T-helper 1 cell (primary cell): Measurements from ENCODE around the gene CDH16.

Experiments
- DNase-seq, 5 donors: peaks; one replicate each; pipeline ENCODE4 v3.0.0-alpha.2; 2012 to 2020

Gene CDH16

GRCh38 chr16:66895689-66895979 lies 23.1 kb downstream of the CDH16 start:
- DNase-seq = no peak

- peak in 4 of 5 donors; percentile 29 to 67 (median 40) for DNase-seq
Measured at GRCh38 chr16:66894948-66895688, 23.6 kb downstream of the CDH16 start.

DNA sequence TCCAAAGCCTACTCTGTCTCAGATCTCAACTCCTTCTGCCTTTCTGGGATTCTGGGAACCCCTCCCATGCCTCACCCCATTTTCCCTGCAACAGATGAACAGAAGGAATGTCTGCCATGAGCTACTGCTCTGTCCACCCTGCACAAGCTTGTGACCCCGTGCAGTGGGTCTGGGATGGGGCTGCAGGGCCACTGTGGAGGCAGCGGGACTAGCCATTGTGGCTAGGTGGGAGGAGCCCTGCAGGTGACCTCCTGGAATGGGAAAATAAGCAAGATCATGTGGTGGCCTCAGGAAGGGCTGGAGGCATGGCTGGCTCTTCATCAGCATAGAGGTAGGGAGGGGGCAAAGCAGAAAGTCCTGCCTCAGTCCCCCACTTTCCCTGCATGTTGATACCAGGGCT lies 24.6 kb downstream of the CDH16 start:
- no peak for DNase-seq

GRCh38 chr16:66891797-66892196 lies 26.9 kb downstream of the CDH16 start:
- no peak for DNase-seq

DNA sequence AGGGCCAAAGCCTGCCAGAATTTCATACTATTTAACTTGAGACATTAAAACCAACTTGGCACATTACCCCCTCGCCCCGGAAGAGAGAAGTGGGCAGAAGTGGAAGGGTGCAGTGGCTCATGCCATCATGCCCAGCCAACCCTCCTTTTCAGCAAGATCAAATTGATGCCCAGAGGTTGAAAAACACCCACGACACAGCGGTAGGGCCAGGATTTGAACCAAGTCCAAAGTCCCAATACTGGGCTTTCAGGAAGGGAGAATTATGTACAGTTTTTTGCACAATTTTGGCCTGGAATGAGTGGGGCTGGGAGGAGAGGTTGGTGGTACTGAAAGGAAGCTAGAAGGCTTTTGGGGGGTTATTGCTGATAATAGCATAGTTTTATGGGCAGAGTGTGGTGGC lies 27.3 kb downstream of the CDH16 start:
- DNase-seq = no peak

DNA sequence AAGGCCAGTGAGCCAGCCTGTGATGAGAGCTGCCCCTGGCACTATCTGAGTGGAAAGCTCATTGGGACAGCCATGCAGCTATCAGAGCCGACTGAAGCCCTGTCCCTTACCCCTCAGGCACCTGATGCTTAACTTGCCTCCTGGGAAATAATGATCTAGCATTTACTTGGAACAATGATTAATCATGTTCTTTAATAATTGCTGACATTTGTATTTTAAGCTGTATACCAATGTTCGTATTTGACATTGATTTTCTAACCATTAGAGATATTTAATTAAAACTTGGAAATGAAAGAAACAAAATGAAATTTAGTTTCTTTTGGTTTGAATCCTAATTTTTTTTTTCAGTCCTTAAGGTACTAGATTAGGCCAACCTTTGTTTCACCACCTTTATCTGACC lies 27.9 kb downstream of the CDH16 start:
- no peak for DNase-seq

DNA sequence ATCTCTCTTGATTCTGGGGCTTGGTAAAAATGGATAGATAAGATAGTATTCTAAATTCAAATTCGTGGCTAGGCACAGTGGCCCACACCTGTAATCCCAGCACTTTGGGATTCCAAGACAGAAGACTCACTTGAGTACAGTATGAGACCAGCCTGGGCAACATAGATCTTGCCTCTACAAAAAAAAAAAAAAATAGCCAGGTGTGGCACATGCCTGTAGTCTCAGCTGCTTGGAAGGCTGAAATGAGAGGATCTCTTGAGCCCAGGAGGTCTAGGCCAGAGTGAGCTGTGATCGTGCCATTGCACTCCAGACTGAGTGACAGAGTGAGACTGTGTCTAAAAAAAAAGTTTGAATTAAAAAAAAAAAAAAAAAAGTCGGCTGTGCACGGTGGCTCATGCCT lies 29.1 kb downstream of the CDH16 start:
- DNase-seq = no peak

DNA sequence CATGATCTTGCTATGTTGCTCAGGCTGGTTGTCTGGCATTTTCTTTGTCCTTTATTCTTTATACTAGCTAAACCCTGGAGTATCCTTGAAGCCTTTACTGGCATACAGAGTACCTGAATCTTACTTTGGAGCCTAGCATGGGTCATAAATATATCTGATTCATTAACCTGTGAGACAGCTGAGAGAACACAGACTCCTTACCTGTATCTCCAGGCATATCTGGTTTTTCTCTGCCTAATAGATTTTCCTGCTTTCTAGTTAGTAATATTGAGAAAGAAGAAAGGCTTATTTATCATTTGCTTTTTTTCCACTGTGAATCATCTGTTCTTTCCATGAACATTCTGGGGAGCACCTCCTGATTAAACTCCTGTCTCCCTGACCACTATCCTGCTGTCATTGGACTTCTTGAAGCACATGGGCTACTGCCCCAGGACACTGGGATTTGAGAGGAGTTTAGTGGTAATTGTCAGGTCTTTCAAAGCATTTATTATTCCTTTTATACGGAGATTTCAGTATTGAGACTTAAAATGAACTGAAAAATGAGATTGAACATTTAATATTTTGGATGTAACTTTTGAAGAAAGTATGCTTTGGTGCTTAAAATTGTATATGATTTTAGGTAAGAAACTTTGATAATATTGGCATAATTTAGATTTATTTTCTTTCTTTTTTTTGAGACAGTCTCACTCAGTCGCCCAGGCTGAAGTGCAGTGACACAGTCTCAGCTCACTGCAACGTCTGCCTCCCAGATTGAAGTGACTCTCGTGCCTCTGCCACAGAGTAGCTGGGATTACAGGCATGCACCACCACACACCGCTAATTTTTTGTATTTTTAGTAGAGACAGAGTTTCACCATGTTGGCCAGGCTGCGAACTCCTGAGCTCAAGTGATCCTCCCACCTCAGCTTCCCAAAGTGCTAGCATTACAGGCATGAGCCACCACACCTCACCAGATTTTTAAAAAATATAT lies 29.8 kb downstream of the CDH16 start:
- DNase-seq = no peak

GRCh38 chr16:66886914-66887313 lies 31.8 kb downstream of the CDH16 start:
- DNase-seq = no peak

- no peak for DNase-seq
Measured at GRCh38 chr16:66886321-66886720, 32.4 kb downstream of the CDH16 start.

DNA sequence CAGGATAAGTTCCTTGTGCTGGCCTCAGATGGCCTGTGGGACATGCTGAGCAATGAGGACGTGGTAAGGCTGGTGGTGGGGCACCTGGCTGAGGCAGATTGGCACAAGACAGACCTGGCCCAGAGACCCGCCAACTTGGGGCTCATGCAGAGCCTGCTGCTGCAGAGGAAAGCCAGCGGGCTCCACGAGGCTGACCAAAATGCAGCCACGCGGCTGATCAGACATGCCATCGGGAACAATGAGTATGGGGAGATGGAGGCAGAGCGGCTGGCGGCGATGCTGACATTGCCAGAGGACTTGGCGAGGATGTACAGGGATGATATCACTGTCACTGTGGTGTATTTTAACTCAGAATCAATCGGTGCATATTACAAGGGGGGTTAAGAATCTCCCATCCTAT lies 33.2 kb downstream of the CDH16 start:
- DNase-seq = no peak

DNA sequence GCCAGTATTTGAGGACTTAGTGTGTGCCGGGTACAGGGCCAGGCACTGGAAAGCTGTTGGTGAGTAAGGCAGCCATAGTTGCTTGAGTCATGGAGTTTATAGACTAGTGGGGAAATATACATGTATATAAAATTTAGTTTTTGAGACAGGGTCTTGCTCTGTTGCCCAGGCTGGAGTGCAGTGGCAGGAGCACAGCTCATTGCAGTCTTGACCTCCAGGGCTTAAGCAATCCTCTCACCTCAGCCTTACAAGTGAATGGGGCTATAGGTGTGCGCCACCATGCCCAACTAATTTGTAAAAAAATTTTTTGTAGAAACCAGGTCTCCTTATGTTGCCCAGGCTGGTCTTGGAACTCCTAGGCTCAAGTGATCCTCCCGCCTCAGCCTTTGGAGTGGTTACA lies 36.0 kb downstream of the CDH16 start:
- no peak for DNase-seq

DNA sequence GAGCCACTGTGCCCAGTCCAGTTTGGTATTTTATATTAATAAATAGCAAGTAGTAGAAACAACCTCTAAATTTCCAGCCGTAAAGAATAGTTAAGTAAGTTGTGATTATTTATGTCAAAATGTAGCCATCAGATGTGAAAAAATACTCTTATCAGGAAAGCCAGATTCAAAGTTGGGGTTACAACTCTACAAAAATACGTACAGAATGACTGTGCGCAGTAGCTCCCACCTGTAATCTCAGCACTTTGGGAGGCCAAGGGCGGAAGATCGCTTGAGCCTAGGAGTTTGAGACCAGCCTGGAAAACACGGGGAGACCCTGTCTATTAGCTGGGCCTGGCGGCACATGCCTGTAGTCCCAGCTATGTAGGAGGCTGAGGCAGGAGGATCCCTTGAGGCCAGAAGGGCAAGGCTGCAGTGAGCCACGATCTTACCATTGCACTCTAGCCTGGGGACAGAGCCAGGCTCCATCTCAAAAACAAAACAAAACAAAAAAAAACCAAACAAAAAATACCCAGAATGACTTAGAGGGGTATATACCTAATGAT lies 36.6 kb downstream of the CDH16 start:
- DNase-seq = no peak

- DNase-seq = no peak
Measured at GRCh38 chr16:66881560-66881959, 37.1 kb downstream of the CDH16 start.

DNA sequence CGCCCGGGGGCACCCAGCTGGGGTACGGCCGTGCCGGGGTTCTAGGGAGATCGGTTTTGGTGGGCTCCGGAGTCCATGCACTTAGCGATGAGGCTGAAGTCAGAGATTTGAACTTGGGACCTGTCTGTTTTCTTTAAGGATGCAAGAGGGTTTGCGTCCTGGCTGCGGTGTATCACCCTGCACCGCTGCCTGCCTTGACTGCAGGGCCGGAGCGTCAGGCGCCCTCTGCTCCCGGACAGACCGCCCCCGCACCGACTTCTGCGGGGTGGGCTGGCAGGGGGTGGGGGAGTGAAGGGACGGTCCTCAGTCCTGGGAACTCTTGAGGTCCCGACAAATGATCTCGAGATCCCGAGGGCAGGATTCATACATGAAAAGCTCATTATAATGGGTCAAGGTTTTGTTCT lies 37.7 kb downstream of the CDH16 start:
- DNase-seq = peak in 1 of 5 donors; percentile 33

GRCh38 chr16:66880288-66881013 lies 38.2 kb downstream of the CDH16 start, which contains the start of gene PDP2:
PDP2 (plus strand) TSS chr16:66880515; CDS start chr16:66884285, 3,770 bp downstream.
- peak; percentile 82 to 91 (median 85) for DNase-seq

DNA sequence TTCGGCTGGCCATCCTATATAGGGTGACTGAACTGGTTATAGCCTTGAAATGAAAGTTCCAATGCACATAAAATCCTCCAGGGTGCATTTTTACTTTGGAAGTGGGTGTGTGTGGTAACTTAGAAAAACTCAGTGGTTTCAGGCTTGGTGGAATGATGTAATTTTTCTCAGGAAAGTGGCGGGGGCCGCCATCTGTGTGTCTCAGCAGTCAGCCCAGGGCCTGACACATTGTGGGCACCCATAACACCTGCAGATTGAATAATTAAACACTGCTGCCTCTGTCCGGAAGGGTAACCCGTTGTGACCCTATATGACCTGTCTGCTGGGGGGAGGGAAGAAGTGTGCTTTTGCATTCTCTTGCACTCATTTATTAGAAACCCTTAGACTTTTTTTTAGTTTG lies 40.6 kb downstream of the CDH16 start:
- DNase-seq = peak in 1 of 5 donors; percentile 51

- peak in 1 of 5 donors; percentile 65 for DNase-seq
Measured at GRCh38 chr16:66874079-66874775, 44.5 kb downstream of the CDH16 start.

DNA sequence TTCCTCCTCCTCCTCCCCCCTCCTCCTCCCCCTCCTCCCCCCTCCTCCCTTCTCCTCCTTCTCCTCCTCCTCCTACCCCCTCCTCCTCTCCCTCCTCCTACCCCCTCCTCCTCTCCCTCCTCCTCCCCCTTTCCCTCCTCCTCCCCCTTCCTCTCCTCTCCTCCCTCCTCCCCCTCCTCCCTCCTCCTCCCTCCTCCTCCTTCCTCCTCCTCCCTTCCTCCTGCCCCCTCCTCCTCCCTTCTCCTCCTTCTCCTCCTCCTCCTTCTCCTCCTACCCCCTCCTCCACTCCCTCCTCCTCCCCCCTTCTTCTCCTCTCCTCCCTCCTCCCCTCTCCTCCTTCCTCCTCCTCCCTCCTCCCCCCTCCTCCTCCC lies 45.0 kb downstream of the CDH16 start:
- no peak for DNase-seq

DNA sequence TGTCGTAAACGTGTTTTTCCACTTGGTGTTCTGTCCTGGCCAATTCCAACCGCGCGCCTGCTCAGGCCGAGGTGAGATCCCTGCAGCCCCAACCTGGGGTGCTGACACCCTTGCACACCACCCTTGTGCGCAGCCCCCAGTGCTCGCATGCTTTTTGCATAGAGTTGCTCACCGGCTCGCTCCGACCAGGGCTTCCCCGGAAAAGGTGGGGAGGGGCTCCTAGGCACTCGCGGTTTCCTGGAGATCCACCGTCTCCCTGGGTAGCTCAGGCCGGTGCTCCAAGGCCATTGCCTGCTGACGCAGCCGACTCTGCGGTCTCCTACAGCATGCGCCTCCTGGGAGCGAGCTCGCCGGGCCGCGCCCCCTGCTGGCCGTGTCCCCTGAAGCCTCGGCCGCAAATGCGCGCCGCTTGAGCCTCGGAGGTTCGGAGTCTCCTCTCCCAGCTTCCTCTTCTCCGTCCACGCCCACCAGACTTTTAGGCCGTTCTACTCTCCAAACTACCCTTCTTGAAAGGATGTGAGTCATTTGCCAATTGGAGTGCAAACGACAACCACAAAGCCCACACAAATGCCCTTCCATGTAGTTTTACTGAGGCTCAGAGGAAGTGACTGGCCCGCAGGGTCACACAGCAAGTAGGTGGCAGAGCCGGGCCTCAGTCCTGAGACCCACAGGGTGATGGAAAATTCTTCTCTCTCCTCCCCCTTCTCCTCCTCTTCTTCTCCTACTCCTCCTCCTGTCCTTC lies 45.6 kb downstream of the CDH16 start:
- peak; percentile 71 to 99 (median 75) for DNase-seq

- DNase-seq = no peak
Measured at GRCh38 chr16:66872559-66872942, 46.1 kb downstream of the CDH16 start.

DNA sequence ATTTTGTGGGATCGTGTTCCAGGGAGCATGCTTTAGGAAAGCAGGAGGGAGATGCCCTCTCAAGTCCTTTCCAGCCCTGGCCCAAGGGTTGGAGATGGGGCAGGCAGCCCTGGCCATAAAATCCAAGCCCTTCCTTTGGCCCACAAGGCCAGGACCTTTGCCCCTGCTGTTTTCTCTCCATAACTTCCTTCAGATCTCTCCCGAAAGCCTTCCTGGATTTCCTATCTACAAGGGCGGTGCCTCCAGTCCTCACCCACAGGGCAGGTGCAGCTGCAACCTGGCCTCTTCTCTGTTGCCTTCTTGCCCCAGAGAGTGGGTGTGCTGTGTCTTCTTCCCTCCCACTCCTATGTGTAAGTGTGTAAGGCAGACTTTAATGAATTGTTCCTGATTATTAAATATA lies 46.8 kb downstream of the CDH16 start:
- no peak for DNase-seq
